ENCODE results near the gene TOP2B. TPM values are rescaled to one million over a fixed set of nuclear protein-coding genes. Genes with fewer than 3 reads are reported as not detected.

The TOP2B gene
- total RNA-seq, 2 experiments from 2014 or later: 139 to 143 TPM

- H3K27me3 Mint-ChIP-seq: peaks cover 2% of the 10 kb centered on the region
- H3K27ac Mint-ChIP-seq: no peak overlapping the region
- ATAC-seq (ENCODE audit: low read depth) (no peak), DNase-seq (no peak)
- no peaks in the 10 kb centered on the region for H3K36me3 Mint-ChIP-seq
- no peaks in the 10 kb centered on the region for H3K4me1 Mint-ChIP-seq
- no peaks in the 10 kb centered on the region for H3K9me3 Mint-ChIP-seq
- POLR2A ChIA-PET: no interaction called here
- H3K4me3 Mint-ChIP-seq: no peak overlapping the region
Measured at GRCh38 chr3:25589104-25589782, 75.5 kb downstream of the TOP2B start.

GRCh38 chr3:25588441-25589103 is 76.1 kb downstream of the TOP2B start:
- POLR2A ChIA-PET: no interaction called here
- no peak overlapping the region for H3K27ac Mint-ChIP-seq
- no peak for ATAC-seq (ENCODE audit: low read depth)

GRCh38 chr3:25587975-25588374 is 76.7 kb downstream of the TOP2B start:
- H3K27me3 Mint-ChIP-seq: peaks cover 2% of the 10 kb centered on the region
- H3K9me3 Mint-ChIP-seq: no peaks in the 10 kb centered on the region
- no peak overlapping the region for H3K27ac Mint-ChIP-seq
- H3K36me3 Mint-ChIP-seq: no peaks in the 10 kb centered on the region
- no peaks in the 10 kb centered on the region for H3K4me1 Mint-ChIP-seq
- no peak for DNase-seq
- no peak for ATAC-seq (ENCODE audit: low read depth)
- POLR2A ChIA-PET: no interaction called here
- H3K4me3 Mint-ChIP-seq: no peak overlapping the region

More at GRCh38 chr3:25588441-25589103, 76.1 kb downstream of the TOP2B start:
- Mint-ChIP-seq H3K36me3 (no peaks in the 10 kb centered on the region), H3K4me3 (no peak overlapping the region), H3K27me3 (peaks cover 2% of the 10 kb centered on the region), H3K9me3 (no peaks in the 10 kb centered on the region), H3K4me1 (no peaks in the 10 kb centered on the region)
- DNase-seq: no peak

GRCh38 chr3:25587526-25587925 is 77.2 kb downstream of the TOP2B start:
- no peak overlapping the region for H3K27ac Mint-ChIP-seq
- H3K9me3 Mint-ChIP-seq: no peaks in the 10 kb centered on the region
- no peaks in the 10 kb centered on the region for H3K4me1 Mint-ChIP-seq
- DNase-seq (no peak), ATAC-seq (ENCODE audit: low read depth) (no peak)
- H3K4me3 Mint-ChIP-seq: no peak overlapping the region
- peaks cover 2% of the 10 kb centered on the region for H3K27me3 Mint-ChIP-seq
- H3K36me3 Mint-ChIP-seq: no peaks in the 10 kb centered on the region
- POLR2A ChIA-PET: no interaction called here

GRCh38 chr3:25587094-25587493 is 77.6 kb downstream of the TOP2B start:
- POLR2A ChIA-PET: no interaction called here
- Mint-ChIP-seq H3K36me3 (no peaks in the 10 kb centered on the region), H3K9me3 (no peaks in the 10 kb centered on the region), H3K27ac (no peak overlapping the region), H3K27me3 (peaks cover 2% of the 10 kb centered on the region), H3K4me1 (no peaks in the 10 kb centered on the region), H3K4me3 (no peak overlapping the region)
- no peak for DNase-seq
- no peak for ATAC-seq (ENCODE audit: low read depth)

GRCh38 chr3:25586553-25586952 is 78.2 kb downstream of the TOP2B start:
- Mint-ChIP-seq H3K27me3 (peaks cover 2% of the 10 kb centered on the region), H3K4me1 (no peaks in the 10 kb centered on the region)
- POLR2A ChIA-PET: no interaction called here

GRCh38 chr3:25586167-25586505 is 78.6 kb downstream of the TOP2B start:
- Mint-ChIP-seq H3K27me3 (peaks cover 2% of the 10 kb centered on the region), H3K36me3 (no peaks in the 10 kb centered on the region), H3K4me3 (no peak overlapping the region), H3K4me1 (no peaks in the 10 kb centered on the region), H3K27ac (no peak overlapping the region), H3K9me3 (no peaks in the 10 kb centered on the region)
- ATAC-seq (ENCODE audit: low read depth): no peak
- POLR2A ChIA-PET: no interaction called here
- DNase-seq: no peak

More at GRCh38 chr3:25586553-25586952, 78.2 kb downstream of the TOP2B start:
- ATAC-seq (ENCODE audit: low read depth): no peak
- Mint-ChIP-seq H3K36me3 (no peaks in the 10 kb centered on the region), H3K27ac (no peak overlapping the region), H3K9me3 (no peaks in the 10 kb centered on the region), H3K4me3 (no peak overlapping the region)
- DNase-seq: no peak

GRCh38 chr3:25585361-25586166 is 79.1 kb downstream of the TOP2B start:
- Mint-ChIP-seq H3K9me3 (no peaks in the 10 kb centered on the region), H3K36me3 (no peaks in the 10 kb centered on the region), H3K27ac (no peak overlapping the region), H3K4me3 (no peak overlapping the region), H3K27me3 (peaks cover 2% of the 10 kb centered on the region), H3K4me1 (no peaks in the 10 kb centered on the region)
- no peak for DNase-seq
- POLR2A ChIA-PET: no interaction called here
- no peak for ATAC-seq (ENCODE audit: low read depth)

- H3K36me3 Mint-ChIP-seq: no peaks in the 10 kb centered on the region
- DNase-seq (no peak), ATAC-seq (ENCODE audit: low read depth) (no peak)
- no peak overlapping the region for H3K4me3 Mint-ChIP-seq
- no peak overlapping the region for H3K27ac Mint-ChIP-seq
- H3K27me3 Mint-ChIP-seq: peaks cover 2% of the 10 kb centered on the region
- POLR2A ChIA-PET: no interaction called here
- no peaks in the 10 kb centered on the region for H3K9me3 Mint-ChIP-seq
- no peaks in the 10 kb centered on the region for H3K4me1 Mint-ChIP-seq
Measured at GRCh38 chr3:25584011-25584789, 80.5 kb downstream of the TOP2B start.

GRCh38 chr3:25583343-25583742 is 81.4 kb downstream of the TOP2B start:
- Mint-ChIP-seq H3K27ac (no peak overlapping the region), H3K27me3 (peaks cover 2% of the 10 kb centered on the region), H3K36me3 (no peaks in the 10 kb centered on the region), H3K4me3 (no peak overlapping the region), H3K9me3 (no peaks in the 10 kb centered on the region), H3K4me1 (no peaks in the 10 kb centered on the region)
- ATAC-seq (ENCODE audit: low read depth) (no peak), DNase-seq (no peak)
- POLR2A ChIA-PET: no interaction called here

- POLR2A ChIA-PET: no interaction called here
- DNase-seq (no peak), ATAC-seq (ENCODE audit: low read depth) (no peak)
- Mint-ChIP-seq H3K27ac (no peak overlapping the region), H3K9me3 (no peaks in the 10 kb centered on the region), H3K4me1 (no peaks in the 10 kb centered on the region), H3K36me3 (no peaks in the 10 kb centered on the region), H3K4me3 (no peak overlapping the region), H3K27me3 (peaks cover 2% of the 10 kb centered on the region)
Measured at GRCh38 chr3:25582242-25582641, 82.5 kb downstream of the TOP2B start.

- DNase-seq (no peak), ATAC-seq (ENCODE audit: low read depth) (no peak)
- POLR2A ChIA-PET: no interaction called here
- Mint-ChIP-seq H3K36me3 (no peaks in the 10 kb centered on the region), H3K4me1 (no peaks in the 10 kb centered on the region), H3K27ac (no peak overlapping the region), H3K9me3 (no peaks in the 10 kb centered on the region), H3K27me3 (peaks cover 2% of the 10 kb centered on the region), H3K4me3 (no peak overlapping the region)
Measured at GRCh38 chr3:25581823-25582222, 82.9 kb downstream of the TOP2B start.

GRCh38 chr3:25581335-25581734 is 83.4 kb downstream of the TOP2B start:
- Mint-ChIP-seq H3K27me3 (peaks cover 2% of the 10 kb centered on the region), H3K36me3 (no peaks in the 10 kb centered on the region), H3K4me3 (no peak overlapping the region), H3K4me1 (no peaks in the 10 kb centered on the region), H3K9me3 (no peaks in the 10 kb centered on the region), H3K27ac (peak overlapping the region; percentile 61)
- ATAC-seq (ENCODE audit: low read depth) (no peak), DNase-seq (no peak)
- POLR2A ChIA-PET: no interaction called here

All from activated naive CD8-positive, alpha-beta T cell treated with anti-CD3 and anti-CD28 coated beads, Interleukin-2, amount 10 ng/mL, durations not matched to agents 7 days and 5 days (primary cell).